Astrocyte of the spinal cord (primary cell): ENCODE data around the gene SHC1.

Source experiments
- DNase-seq: peaks from one replicate; pipeline ENCODE4 v3.0.0; 2011; ENCODE audit warnings: low read depth, low spot score
- H3K4me3 ChIP-seq: 2 replicates; pipeline ENCODE4 v1.5.1; 2011; ENCODE audit warnings: low read depth, mild to moderate bottlenecking, low read length, moderate library complexity
- in situ Hi-C: cut with HindIII; loops from 2 replicates; pipeline ENCODE4 v1.10.0; 2017; ENCODE audit warnings: low sequenced_read_pairs
- TF ChIP-seq, protein P1 (sequence below): IDR thresholded peaks from 2 replicates; pipeline ENCODE4 v1.5.1; 2012; ENCODE audit warnings: low read depth, mild to moderate bottlenecking, low read length, inconsistent platforms

The SHC1 gene

DNA sequence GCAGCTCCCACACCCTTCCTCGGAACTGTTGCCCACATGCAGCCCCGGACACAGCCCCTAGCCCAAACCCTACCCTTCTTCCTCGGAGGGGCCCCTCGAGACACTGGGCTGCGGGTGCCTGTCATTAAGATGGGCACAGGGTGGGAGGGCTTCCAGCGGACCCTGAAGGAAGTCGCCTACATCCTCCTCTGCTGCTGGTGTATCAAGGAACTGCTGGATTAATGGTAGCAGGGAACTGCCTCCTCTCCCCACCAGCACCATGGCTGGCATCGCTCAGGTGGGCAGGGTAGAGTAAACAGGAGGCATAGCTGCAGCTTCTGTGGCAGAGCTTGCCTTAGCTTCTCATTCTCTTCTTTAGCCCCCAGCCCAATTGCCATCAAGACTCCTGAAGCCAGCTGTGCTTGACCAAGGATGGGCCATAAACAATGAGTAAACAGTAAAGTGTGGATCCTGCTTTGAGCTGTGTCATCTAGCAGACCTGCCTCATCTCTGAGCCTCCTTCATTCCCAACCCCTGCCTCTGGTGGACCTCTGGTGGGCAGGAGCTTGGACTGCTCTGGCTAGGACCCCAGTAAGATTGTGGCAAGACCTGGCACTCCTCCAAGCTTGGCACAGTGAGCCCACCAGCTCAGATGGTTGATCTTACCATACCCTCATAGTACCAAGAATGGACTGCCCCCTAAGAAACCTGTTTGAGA, 23.2 kb upstream of the SHC1 start, which contains the start of gene LENEP:
TSS of gene LENEP (plus strand) at position 15 of the 697 bp plus-strand sequence. CDS start at position 37, 22 bp downstream.
- TF ChIP-seq, protein P1, sequence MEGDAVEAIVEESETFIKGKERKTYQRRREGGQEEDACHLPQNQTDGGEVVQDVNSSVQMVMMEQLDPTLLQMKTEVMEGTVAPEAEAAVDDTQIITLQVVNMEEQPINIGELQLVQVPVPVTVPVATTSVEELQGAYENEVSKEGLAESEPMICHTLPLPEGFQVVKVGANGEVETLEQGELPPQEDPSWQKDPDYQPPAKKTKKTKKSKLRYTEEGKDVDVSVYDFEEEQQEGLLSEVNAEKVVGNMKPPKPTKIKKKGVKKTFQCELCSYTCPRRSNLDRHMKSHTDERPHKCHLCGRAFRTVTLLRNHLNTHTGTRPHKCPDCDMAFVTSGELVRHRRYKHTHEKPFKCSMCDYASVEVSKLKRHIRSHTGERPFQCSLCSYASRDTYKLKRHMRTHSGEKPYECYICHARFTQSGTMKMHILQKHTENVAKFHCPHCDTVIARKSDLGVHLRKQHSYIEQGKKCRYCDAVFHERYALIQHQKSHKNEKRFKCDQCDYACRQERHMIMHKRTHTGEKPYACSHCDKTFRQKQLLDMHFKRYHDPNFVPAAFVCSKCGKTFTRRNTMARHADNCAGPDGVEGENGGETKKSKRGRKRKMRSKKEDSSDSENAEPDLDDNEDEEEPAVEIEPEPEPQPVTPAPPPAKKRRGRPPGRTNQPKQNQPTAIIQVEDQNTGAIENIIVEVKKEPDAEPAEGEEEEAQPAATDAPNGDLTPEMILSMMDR, result no peak
- DNase-seq, result no peak
- no peak within 1 kb of the TSS for H3K4me3 ChIP-seq
- in situ Hi-C loops, result no loop called here

GRCh38 chr1:154992721-154993571, 22.4 kb upstream of the SHC1 start:
- no peak overlapping the region for H3K4me3 ChIP-seq
- TF ChIP-seq, protein P1, result peak; percentile 22
- in situ Hi-C loops, result no loop called here
- DNase-seq, result peak; percentile 51

DNA sequence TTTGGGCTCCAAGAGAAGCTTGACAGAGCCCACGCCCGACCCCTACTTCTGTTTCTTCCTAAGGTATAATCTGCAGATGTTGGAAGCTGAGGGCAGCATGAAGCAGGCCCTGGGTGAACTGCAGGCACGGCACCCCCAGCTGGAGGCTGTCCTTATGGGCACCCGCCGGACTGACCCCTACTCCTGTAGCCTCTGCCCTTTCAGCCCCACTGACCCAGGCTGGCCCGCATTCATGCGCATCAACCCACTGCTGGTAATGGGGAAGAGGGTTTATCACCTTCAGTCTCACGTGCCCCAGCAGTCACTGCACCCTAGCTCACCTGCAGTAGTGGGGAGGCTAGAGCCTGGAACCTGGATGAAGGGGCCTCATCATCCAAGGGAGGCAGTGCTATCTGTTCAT, 19.7 kb upstream of the SHC1 start:
- DNase-seq, result no peak
- in situ Hi-C loops, result no loop called here
- TF ChIP-seq, protein P1, result no peak
- no peak overlapping the region for H3K4me3 ChIP-seq

DNA sequence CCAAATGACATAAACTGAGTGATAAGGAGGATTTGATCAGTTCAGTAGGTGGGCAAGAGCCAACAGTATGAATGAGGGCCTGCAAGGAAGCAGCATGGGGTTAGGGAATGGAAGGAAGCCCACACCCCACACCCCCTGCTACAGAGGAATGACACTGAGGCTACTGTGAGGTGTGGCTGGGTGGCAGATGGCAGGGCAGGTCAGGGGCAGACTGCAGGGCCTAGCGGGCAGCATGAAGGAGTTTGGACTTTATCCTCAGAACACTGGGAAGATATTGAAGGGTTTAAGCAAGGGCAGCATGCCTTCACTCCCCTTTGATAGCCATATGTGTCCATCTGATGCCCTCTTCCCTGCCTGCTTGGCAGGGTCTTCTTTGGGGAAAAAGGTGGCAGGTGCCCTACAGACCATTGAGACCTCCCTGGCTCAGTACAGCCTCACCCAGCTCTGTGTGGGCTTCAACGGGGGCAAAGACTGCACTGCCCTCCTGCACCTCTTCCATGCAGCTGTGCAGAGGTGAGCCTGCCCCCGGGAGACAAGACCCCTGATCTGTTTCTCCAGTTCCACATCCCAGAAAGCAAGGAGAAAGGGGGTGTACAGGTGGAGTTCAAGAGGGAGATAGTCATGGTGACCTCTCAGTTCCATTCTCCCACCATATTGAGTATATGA, 18.8 kb upstream of the SHC1 start:
- H3K4me3 ChIP-seq, result no peak overlapping the region
- DNase-seq, result no peak
- in situ Hi-C loops, result no loop called here
- TF ChIP-seq, protein P1, result no peak

DNA sequence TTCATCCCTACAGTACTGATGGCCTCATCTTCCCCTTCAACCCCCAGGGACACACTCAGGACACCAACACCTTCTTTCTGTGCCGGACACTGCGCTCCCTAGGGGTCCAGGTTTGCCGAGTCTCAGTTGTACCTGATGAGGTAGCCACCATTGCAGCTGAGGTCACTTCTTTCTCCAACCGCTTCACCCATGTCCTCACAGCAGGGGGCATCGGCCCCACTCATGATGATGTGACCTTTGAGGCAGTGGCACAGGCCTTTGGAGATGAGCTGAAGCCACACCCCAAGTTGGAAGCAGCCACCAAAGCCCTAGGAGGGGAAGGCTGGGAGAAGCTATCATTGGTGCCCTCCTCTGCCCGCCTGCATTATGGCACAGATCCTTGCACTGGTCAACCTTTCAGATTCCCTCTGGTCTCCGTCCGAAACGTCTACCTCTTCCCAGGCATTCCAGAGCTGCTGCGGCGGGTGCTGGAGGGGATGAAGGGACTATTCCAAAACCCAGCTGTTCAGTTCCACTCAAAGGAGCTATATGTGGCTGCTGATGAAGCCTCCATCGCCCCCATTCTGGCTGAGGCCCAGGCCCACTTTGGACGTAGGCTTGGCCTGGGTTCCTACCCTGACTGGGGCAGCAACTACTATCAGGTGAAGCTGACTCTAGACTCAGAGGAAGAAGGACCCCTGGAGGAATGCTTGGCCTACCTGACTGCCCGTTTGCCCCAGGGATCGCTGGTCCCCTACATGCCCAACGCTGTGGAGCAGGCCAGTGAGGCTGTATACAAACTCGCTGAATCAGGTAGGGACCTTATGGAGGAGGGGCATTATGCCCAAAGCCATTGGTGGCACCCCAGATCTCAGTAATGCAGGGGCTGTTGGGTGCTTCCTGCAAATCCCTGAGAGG, 17.8 kb upstream of the SHC1 start:
- TF ChIP-seq, protein P1, result no peak
- in situ Hi-C loops, result no loop called here
- DNase-seq, result no peak
- H3K4me3 ChIP-seq, result no peak overlapping the region
